GM19455 (cell line): ENCODE data around the gene GPR119.
"Not testable (repeated sequence)": the region's sequence is repeated elsewhere in the genome, so short reads cannot be mapped to it uniquely, and the experiment has no call there.

Experiments
- ATAC-seq: cut with Tn5 transposase; IDR thresholded peaks from one replicate; pipeline ENCODE4 v1.9.1; 2021; ENCODE audit not compliant: unreplicated experiment

Gene GPR119

DNA sequence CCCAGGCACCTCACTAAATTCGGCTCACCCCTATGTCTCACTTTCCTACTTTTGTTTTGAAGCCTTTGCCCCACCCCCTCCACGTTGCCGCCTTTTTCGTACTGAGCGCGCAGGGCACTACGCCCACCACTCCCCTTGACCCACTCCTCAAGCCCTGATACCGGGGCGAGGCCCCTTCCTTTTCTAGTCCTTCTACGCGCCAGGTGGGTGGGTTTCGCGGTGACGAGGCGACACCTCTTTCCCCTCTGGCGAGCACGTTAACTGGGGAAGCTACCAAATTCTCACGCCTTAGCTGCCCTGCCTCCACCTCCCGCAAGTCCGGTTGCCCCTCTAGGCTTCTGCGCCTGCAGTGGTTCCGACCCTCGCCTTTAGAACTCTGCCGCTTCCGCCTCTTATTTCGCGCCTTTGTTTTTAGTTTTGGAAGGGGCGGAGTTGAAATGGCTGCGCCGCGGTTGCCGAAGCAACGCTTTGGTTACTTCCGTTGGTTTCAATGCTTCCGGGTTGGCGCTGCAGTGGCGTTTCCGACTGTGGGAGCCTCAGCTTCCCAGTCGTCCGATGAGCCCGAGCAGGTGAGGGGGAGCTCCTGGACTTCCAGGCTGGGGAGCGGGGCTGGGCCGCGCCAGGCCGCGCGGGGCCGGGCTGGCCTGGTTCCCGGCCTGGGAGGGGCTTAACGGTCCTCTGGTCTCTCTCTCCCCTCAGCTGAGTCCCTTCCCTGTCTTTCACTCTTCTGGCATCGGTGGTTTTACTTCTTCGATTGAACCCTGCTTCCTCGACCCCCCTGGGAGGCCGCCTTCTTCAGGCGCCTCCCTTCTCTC lies 45.9 kb downstream of the GPR119 start, which contains the start of gene SLC25A14:
Gene SLC25A14 (plus strand): TSS at position 512 of the 815 bp plus-strand sequence. CDS start 360 bp downstream, outside the sequence.
- peak; percentile 97 for ATAC-seq

DNA sequence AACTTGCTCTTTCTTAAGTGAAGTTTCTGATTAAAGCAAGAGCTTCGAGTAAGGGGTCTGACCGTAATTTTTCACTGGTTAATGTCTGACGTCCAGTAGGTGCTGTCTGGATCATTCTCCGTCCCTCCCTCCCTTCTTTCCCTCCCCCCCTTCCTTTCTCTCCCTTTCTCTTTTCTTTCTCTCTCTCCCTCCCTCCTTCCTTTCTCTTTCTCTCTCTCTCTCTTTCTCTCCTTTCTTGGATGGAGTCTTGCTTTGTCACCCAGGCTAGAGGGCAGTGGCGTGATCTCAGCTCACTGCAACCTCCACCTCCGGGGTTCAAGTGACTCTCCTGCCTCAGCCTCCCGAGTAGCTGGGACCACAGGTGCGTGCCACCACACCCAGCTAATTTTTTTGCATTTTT lies 46.6 kb downstream of the GPR119 start:
- ATAC-seq: not testable (repeated sequence)

DNA sequence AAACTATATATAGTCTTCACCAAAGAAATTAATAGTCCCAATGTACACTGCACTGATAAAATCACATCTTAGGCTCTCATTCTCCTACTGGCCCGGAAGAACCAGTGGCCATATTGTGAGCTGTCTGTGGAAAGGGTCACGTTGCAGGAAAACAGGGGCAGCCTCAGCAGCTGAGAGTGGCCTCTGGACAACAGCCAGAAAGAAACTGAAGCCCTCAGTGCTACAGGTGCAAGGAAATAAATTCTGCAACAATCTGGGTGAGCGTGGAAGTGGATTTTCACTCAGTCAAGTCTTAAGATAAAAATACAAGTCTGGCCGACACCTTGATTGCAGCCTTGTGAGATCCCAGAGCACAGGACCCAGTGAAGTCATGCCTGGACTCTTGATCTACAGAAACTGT lies 48.9 kb downstream of the GPR119 start:
- no peak for ATAC-seq
